Stimulated activated CD4-positive, alpha-beta T cell treated with anti-CD3 and anti-CD28 coated beads, Interleukin-15, amount 100 ng/mL, for 48 hours (primary cell): Measurements from ENCODE around the gene PSRC1.
A peak's percentile ranks its signal among the peaks of the same experiment; 100 is the strongest.

ENCODE experiments used
- DNase-seq, 2 donors: peaks; one replicate each; pipeline ENCODE4 v3.0.0-alpha.2; 2020; ENCODE audit warnings: low read depth in 2 of 2

The PSRC1 gene

DNA sequence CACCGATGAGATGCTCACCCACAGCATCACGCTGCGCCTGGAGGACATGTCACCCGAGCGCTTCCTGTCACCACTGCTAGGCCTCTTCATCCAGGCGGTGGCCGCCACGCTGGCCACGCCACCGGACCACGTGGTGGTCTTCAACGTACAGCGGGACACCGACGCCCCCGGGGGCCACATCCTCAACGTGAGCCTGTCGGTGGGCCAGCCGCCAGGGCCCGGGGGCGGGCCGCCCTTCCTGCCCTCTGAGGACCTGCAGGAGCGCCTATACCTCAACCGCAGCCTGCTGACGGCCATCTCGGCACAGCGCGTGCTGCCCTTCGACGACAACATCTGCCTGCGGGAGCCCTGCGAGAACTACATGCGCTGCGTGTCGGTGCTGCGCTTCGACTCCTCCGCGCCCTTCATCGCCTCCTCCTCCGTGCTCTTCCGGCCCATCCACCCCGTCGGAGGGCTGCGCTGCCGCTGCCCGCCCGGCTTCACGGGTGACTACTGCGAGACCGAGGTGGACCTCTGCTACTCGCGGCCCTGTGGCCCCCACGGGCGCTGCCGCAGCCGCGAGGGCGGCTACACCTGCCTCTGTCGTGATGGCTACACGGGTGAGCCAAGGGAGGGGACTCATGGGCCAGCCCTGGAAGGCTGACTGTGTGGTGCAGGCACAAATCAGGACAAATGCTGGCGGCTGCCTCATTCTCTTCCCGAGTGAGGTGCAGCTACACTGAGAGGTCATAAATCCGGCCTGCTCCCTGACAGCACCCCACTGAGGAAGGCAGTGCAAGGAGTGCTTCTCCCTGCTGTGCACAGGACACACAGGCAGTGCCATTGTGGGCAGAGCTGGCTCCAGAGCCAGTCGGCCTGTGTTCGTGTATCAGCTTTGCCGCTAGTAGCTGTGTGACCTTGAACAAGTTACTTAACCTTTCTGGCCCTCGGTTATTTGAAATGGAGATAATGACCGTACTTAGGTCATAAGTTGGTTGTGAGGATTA is 24.2 kb downstream of the PSRC1 start:
- no peak for DNase-seq

DNA sequence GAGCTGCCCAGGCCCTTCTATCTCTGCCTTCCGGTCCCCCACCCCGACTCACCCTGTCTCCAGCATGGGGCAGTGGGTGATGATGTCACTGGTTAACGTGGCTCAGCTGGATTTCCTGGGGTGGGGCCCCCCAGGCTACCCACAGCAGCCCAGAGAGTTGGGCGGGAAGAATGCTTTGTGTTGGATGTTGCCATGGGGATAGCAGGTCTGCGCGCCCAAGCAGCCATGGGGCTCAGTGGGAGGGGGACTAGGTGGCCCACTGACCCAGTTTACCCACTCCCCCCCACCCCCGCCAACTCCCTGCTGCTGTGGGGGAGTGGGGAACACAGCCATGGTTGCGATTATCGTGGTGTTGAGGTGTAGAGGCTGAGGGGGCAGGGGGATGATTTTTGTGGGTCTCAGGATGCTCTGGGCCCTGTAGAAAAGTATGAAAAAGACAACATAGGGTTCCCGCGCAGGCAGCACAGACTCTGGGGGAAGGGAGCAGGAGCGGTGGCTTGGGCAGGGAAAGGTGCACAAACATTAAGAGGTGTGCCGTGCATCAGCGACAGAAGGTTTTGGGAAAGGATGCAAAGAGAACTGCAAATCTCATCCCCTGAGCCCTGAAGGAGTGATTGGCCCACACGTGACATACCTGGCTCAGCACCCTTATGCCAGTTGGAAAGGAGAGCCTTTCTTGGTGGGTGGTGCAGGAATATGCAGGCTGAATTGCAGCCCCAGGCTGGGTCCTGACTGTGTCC is 25.1 kb downstream of the PSRC1 start:
- DNase-seq, result no peak

DNA sequence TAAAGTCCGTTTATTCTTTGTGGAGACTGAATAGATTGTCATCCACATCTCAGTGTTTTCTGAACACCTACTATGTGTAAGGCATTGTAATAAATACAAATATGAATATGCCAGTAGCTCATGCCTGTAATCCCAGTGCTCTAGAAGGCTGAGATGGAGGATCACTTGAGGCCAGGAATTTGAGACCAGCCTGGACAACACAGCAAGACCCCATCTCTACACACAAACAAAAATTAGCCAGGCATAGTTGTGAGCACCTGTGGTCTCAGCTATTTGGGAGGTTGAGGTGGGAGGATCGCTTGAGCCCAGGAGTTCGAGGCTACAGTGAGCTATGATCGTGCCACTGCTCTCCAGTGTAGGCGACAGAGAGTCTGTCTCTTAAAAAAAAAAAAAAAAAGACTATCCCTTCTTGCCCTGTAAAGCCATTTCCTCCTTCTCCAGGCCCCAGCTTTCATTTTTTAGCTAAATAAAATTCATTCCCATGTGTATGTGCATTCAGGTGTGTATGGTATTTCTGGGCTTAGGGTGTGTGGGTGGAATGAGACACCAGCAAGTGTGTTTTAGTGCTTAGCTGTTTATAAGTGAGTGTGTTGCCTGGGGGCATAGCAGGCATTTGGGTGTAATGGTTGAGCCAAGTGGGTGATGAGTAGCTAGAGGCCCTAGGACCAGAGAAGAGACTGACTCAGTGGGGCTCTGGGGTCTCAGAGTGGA is 25.8 kb downstream of the PSRC1 start:
- no peak for DNase-seq

DNA sequence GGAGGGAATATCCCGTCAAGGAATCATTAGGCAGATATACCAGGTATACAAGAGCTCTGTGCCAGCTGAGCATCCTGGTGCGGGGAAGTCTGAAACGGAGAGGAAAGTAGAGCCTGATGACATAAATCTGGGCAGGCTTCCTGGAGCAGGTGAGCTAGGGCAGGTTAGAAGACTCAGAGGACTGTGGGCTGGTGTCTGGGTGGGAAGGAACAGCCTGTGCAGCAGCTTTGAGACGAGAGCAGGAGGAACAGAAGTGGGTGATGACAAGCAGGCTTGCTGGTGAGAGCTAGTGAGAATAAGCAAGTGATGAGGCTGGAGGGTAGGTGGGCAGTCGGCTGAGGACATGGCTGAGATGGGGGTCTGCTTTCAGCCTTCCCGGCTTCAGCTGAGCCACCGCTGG is 26.9 kb downstream of the PSRC1 start:
- DNase-seq, result no peak

DNA sequence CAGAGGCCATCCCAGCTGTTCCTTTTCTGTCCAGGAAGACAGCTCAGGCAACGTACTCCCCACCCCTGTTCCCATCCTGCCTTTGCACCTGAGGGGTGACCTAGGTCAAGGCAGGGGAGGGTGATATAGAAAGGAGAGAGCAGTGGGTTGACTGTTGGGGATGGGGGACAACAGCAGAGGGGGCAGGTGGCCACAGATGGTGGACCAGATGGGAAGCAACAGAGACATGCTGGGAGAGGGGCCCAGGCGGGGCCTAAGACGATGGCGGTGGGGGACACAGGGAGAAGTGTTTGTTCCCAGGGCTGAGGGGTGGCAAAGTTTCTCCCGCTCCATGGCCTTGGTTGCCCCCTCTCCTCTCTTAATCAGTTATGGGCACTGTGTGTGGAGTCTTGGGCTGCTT is 27.3 kb downstream of the PSRC1 start:
- no peak for DNase-seq

DNA sequence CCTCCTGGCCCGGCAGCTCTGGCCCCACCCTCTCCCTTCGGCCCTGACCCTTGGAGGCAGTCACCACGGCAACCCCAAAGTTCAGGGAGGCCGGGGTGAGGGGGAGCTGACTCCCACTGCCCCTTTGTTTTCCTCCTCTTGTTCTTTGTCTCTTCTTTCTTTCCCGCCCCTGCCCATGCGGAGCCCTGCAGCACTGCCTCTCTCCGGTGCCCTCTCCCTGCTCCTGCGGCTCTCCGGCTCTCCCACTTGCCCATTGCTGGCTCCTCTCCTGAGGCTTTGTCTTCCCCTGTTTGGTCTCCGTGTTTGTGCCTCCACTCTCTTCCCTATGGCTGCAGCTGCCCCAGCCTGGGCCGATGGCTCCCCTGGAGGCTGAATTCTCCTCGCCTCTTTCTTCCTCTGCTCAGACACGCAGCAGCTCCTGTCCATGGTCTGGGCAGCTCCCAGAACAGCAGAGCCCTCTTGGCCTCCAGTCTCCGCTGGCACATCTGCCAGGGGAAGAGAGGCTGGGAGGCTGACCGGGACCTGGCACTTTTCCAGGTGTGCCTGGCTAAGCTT is 27.8 kb downstream of the PSRC1 start:
- DNase-seq, result no peak

DNA sequence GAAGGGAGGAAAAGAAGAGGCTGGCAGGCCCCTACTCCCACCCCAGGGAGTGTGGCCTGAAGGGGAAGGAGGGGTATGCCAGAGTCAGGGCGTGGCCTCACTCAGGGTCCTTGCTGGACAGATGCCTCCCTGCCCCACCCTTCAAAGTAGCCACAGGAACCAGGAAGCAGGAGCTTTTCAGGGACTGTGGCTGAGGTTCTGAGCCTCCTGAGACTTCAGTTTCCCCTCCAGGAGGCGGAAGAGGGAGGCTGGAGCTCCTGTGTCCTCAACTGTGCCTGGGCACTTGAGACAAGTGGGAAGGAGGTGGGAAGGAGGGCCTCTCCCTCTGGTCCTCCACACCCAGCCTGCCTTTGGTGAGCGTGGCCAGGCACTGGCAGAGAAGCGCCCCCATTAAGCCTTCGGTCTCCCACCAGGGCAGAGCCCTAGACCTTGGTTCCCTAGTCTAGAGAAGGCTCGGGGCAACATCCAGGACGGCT is 28.3 kb downstream of the PSRC1 start:
- DNase-seq, result no peak

DNA sequence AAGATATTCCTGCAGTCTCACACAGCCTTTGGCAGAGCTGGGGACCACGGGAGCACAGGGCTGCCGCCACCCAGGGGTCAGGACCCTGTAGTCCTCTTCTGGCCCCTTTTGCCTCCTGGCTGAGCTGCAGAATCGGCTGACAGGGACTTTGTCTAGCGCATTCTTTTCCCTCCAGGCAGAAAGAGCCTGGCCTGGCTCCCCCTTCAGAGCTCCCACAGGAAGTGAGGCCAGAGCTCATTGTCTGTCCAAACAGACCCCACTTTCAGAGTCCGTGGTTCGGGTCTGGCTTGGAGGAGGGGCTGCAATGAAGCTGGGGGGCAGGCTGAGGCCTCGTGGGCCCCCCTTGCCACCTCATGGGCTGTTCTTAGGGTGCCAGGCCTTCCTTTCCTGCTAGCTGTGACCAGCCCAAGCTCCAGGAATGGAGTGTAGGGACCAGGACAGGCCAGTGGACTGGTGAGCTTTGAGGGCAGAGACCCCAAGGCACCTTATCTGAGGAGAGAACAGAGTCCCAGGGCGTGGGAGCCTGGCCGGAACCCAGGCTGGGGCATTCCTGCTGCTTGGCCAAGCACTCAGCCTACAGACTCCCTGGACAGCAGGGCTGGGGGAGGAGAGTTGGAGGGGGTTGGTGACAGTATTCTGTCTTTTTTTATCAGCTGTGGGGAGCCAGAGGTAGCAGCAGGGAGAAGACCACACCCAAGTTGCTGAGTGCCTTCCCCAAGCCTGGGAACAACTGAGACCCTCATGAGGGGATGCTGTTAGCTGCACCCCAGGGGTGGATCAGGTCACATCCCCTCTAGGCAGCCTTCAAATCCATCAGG is 28.9 kb downstream of the PSRC1 start:
- DNase-seq, result no peak

DNA sequence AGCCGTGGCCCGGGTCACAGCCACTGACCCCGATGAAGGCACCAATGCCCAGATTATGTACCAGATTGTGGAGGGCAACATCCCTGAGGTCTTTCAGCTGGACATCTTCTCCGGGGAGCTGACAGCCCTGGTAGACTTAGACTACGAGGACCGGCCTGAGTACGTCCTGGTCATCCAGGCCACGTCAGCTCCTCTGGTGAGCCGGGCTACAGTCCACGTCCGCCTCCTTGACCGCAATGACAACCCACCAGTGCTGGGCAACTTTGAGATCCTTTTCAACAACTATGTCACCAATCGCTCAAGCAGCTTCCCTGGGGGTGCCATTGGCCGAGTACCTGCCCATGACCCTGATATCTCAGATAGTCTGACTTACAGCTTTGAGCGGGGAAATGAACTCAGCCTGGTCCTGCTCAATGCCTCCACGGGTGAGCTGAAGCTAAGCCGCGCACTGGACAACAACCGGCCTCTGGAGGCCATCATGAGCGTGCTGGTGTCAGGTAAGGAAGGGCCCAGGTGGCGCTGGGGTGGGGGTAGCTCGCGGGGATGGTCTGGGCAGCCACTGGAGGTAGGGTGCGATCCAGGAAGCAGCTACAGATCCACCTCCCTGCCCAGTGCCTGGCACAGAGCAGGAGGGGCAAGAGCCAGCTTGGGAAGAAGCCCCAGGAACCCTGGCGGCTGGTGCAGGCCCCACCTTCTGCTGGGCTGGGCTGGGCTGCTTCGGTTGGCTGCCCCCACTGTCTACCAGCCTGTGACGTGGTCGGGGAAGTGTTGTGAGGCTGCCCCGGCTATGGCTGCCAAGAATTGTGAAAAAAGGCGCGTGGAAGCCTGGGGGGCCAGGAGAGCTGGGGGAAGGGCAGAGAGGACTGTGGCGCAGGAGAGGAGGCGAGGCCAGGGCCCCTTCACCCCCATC is 29.8 kb downstream of the PSRC1 start:
- no peak for DNase-seq

DNA sequence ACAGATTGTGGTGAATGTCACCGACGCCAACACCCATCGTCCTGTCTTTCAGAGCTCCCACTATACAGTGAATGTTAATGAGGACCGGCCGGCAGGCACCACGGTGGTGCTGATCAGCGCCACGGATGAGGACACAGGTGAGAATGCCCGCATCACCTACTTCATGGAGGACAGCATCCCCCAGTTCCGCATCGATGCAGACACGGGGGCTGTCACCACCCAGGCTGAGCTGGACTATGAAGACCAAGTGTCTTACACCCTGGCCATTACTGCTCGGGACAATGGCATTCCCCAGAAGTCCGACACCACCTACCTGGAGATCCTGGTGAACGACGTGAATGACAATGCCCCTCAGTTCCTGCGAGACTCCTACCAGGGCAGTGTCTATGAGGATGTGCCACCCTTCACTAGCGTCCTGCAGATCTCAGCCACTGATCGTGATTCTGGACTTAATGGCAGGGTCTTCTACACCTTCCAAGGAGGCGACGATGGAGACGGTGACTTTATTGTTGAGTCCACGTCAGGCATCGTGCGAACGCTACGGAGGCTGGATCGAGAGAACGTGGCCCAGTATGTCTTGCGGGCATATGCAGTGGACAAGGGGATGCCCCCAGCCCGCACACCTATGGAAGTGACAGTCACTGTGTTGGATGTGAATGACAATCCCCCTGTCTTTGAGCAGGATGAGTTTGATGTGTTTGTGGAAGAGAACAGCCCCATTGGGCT is 30.6 kb downstream of the PSRC1 start:
- no peak for DNase-seq

DNA sequence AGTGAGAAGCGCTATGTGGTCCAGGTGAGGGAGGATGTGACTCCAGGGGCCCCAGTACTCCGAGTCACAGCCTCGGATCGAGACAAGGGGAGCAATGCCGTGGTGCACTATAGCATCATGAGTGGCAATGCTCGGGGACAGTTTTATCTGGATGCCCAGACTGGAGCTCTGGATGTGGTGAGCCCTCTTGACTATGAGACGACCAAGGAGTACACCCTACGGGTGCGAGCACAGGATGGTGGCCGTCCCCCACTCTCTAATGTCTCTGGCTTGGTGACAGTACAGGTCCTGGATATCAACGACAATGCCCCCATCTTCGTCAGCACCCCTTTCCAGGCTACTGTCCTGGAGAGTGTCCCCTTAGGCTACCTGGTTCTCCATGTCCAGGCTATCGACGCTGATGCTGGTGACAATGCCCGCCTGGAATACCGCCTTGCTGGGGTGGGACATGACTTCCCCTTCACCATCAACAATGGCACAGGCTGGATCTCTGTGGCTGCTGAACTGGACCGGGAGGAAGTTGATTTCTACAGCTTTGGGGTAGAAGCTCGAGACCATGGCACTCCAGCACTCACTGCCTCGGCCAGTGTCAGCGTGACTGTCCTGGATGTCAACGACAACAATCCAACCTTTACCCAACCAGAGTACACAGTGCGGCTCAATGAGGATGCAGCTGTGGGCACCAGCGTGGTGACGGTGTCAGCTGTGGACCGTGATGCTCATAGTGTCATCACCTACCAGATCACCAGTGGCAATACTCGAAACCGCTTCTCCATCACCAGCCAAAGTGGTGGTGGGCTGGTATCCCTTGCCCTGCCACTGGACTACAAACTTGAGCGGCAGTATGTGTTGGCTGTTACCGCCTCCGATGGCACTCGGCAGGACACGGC is 31.4 kb downstream of the PSRC1 start:
- DNase-seq, result no peak

DNA sequence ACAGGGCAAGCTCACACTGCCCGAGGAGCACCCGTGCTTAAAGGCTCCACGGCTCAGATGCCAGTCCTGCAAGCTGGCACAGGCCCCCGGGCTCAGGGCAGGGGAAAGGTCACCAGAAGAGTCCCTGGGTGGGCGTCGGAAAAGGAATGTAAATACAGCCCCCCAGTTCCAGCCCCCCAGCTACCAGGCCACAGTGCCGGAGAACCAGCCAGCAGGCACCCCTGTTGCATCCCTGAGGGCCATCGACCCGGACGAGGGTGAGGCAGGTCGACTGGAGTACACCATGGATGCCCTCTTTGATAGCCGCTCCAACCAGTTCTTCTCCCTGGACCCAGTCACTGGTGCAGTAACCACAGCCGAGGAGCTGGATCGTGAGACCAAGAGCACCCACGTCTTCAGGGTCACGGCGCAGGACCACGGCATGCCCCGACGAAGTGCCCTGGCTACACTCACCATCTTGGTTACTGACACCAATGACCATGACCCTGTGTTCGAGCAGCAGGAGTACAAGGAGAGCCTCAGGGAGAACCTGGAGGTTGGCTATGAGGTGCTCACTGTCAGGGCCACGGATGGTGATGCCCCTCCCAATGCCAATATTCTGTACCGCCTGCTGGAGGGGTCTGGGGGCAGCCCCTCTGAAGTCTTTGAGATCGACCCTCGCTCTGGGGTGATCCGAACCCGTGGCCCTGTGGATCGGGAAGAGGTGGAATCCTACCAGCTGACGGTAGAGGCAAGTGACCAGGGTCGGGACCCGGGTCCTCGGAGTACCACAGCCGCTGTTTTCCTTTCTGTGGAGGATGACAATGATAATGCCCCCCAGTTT is 32.3 kb downstream of the PSRC1 start:
- DNase-seq, result no peak

DNA sequence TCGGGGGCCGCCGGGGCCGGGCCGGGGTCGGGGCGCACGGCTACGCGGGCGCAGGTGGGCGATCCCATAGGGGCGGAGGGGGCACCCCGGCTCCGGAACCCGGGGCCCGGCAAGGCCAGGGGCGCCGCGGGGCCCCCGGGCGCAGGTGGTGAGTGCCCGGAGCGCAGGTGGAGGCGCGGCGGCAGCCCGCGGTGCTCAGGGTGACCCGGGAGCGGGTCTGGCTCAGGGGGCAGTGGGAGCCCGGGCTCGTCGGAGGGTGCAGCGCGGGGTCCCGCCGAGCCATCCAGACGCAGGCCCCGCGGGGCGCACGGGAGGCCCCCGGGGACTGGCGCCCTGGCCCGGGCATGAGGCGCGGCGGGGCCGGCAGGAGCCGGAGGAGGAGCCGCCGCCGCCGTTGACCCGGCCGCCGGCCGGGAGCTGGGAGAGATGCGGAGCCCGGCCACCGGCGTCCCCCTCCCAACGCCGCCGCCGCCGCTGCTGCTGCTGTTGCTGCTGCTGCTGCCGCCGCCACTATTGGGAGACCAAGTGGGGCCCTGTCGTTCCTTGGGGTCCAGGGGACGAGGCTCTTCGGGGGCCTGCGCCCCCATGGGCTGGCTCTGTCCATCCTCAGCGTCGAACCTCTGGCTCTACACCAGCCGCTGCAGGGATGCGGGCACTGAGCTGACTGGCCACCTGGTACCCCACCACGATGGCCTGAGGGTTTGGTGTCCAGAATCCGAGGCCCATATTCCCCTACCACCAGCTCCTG is 33.1 kb downstream of the PSRC1 start:
- no peak for DNase-seq

DNA sequence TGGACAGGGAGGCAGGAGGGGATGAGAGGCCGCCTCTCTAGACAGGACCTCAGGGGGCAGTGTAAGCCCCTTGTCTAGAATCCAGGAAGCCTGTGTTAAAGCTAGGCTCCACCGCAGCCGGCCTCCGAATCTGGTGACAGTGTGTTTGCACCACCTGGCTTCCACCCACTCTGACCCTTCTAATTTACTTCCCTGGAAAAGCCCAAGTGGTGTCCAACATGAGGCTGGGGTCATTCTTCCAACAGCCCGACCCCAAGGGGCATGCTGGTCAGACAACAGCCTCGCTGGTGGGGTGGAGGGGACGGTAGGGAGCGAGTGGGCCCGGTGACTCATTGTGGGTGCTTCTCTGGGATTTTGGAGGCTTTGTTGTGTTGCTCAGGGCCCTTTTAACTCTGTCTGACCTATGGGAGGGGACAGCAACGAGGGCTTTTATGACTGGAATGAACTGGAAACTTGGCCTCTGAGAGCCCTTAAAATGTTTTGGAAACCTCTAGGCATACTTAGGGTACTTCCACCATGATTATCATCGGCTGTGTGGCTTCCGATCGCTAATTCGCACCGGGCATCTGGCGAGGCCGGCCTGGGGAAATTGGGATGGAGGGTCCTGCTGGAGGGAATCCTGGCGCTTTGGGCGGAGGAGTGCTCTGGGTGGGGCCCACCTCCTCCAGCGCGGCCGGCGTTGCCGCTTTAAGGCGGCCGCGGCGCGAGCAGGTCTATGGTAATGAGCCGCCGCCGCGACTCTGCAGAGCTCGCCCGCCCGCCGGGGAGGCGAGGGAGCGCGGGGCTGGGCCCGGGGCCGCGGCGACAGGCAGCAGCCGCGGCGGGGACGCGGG is 33.9 kb downstream of the PSRC1 start, which contains the start of gene CELSR2:
CELSR2 (plus strand) TSS at position 743 of the 833 bp plus-strand sequence. CDS start 541 bp downstream, outside the sequence.
- DNase-seq, result peak in 1 of 2 donors; percentile 41

DNA sequence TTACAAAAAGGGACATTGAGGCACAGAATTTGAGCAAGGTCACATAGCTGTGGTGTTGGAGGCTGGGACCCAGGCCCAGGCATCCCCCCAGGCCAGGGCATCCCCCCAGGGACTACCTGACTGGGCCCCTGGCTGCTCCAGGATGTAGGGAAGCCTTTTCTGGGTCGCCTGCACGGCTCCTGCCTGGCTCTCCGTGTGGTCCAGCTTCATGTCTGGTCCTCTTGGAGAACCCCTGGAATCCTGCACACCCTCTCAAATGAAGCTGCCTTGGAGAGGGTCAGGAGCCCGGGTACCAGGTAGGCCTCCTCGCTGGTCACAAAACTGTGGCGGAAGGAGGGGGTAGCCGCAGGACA is 34.5 kb downstream of the PSRC1 start:
- DNase-seq, result no peak
